Keratinocyte (primary cell): ENCODE results near the gene C10orf67. TPM values are rescaled to one million over a fixed set of nuclear protein-coding genes. Genes with fewer than 3 reads are reported as not detected.

Experiments
- DNase-seq: peaks from one replicate; pipeline ENCODE4 v3.0.0-alpha.2; 2011; ENCODE audit warnings: low read depth, missing footprints, low spot score
- FAIRE-seq: peaks from 2 replicates; lab custom pipeline; 2011; peaks lifted over from hg19 to GRCh38; lab: Jason Lieb, UNC
- H2AFZ ChIP-seq: 2 replicates; pipeline ENCODE4 v1.6.0; 2012; ENCODE audit warnings: low read length, control low read depth, inconsistent platforms; ENCODE audit not compliant: control insufficient read depth
- H3K27ac ChIP-seq: 2 replicates; pipeline ENCODE4 v1.5.1; 2011; ENCODE audit warnings: low read length; ENCODE audit not compliant: control insufficient read depth, insufficient read depth
- H3K27me3 ChIP-seq: 3 replicates; pipeline ENCODE4 v1.6.0; 2011; ENCODE audit warnings: low read length; ENCODE audit not compliant: control insufficient read depth, insufficient read depth; ENCODE audit errors: extremely low read depth
- H3K36me3 ChIP-seq, 2 experiments: 2 replicates in 1 of 2; 3 replicates in 1 of 2; pipeline ENCODE4 v1.5.1; 2011; ENCODE audit warnings: low read length in 2 of 2, mild to moderate bottlenecking in 1 of 2; ENCODE audit not compliant: control insufficient read depth in 2 of 2, insufficient read depth in 2 of 2; ENCODE audit errors: extremely low read depth in 1 of 2
- H3K4me1 ChIP-seq: 3 replicates; pipeline ENCODE4 v1.5.1; 2011; ENCODE audit warnings: low read length; ENCODE audit not compliant: control insufficient read depth, insufficient read depth; ENCODE audit errors: extremely low read depth
- H3K4me2 ChIP-seq: 3 replicates; pipeline ENCODE4 v1.6.0; 2011; ENCODE audit warnings: low read depth, low read length; ENCODE audit not compliant: control insufficient read depth, insufficient read depth; ENCODE audit errors: extremely low read depth
- H3K4me3 ChIP-seq, 3 experiments: fragments of 200-600 bp in 1 of 3; sonication (generic) in 1 of 3; 2 replicates in 2 of 3; 3 replicates in 1 of 3; pipeline ENCODE4 v1.5.1; 2011 to 2016; ENCODE audit warnings: low read length in 3 of 3, mild to moderate bottlenecking in 3 of 3, control low read depth in 2 of 3, inconsistent platforms in 1 of 3, low read depth in 1 of 3, mixed read lengths in 1 of 3, mixed run types in 1 of 3, moderate library complexity in 1 of 3; ENCODE audit not compliant: control insufficient read depth in 2 of 3, insufficient read depth in 2 of 3; ENCODE audit errors: extremely low read depth in 1 of 3
- H3K79me2 ChIP-seq: 2 replicates; pipeline ENCODE4 v1.6.0; 2012; ENCODE audit warnings: low read length; ENCODE audit not compliant: control insufficient read depth, insufficient read depth
- H3K9ac ChIP-seq: 3 replicates; pipeline ENCODE4 v1.6.0; 2011; ENCODE audit warnings: low read length; ENCODE audit not compliant: control insufficient read depth, insufficient read depth; ENCODE audit errors: extremely low read depth
- H3K9me1 ChIP-seq: 3 replicates; pipeline ENCODE4 v1.6.0; 2011; ENCODE audit warnings: low read length; ENCODE audit not compliant: control insufficient read depth, insufficient read depth; ENCODE audit errors: extremely low read depth
- H3K9me3 ChIP-seq: 2 replicates; pipeline ENCODE4 v1.5.1; 2012; ENCODE audit warnings: low read depth, low read length; ENCODE audit not compliant: control insufficient read depth
- H4K20me1 ChIP-seq: 3 replicates; pipeline ENCODE4 v1.6.0; 2011; ENCODE audit warnings: low read length; ENCODE audit not compliant: control insufficient read depth, insufficient read depth; ENCODE audit errors: extremely low read depth
- EZH2 ChIP-seq: IDR thresholded peaks from one replicate; pipeline ENCODE4 v1.6.1; 2012; ENCODE audit warnings: inconsistent platforms, mild to moderate bottlenecking, low read length, moderate library complexity
- dilution Hi-C: fragments of 300-500 bp; cut with MboI; formaldehyde crosslinking; loops from one replicate; pipeline ENCODE4 v1.7.0; 2020; ENCODE audit warnings: low sequenced_read_pairs; ENCODE audit not compliant: extremely low pct_ligation_motif_present
- polyA plus RNA-seq, 5 experiments: library from polyadenylated mRNA; depleted of rRNA in 3 of 5; stranded (reverse) in 3 of 5; stranded (forward) in 1 of 5; unstranded in 1 of 5; fragments of >200 nt; gene quantifications; 1 replicate in 1 of 5; 2 replicates in 3 of 5; 3 replicates in 1 of 5; pipeline versions ENCODE4 v1.2.1 to v1.2.3, GENCODE V29; 2011 to 2012; ENCODE audit warnings: missing spikeins in 2 of 5, low read depth in 1 of 5, low replicate concordance in 1 of 5
- TF ChIP-seq, protein P1 (sequence below), 3 experiments: IDR thresholded peaks in 1 of 3; conservative IDR thresholded peaks in 1 of 3; optimal IDR thresholded peaks in 1 of 3; 2 replicates in 2 of 3; 3 replicates in 1 of 3; pipeline versions ENCODE3 to v1.5.1; 2011; ENCODE audit warnings: low read length in 3 of 3, mild to moderate bottlenecking in 3 of 3, moderate library complexity in 2 of 3, control low read depth in 1 of 3, inconsistent platforms in 1 of 3; ENCODE audit not compliant: insufficient read depth in 2 of 3; ENCODE audit errors: extremely low read depth in 1 of 3

The C10orf67 gene
- polyA plus RNA-seq, 1 donor (not counting 4 experiments of a cell fraction or from before 2014, with no cell fraction given) = 0.26 TPM

DNA sequence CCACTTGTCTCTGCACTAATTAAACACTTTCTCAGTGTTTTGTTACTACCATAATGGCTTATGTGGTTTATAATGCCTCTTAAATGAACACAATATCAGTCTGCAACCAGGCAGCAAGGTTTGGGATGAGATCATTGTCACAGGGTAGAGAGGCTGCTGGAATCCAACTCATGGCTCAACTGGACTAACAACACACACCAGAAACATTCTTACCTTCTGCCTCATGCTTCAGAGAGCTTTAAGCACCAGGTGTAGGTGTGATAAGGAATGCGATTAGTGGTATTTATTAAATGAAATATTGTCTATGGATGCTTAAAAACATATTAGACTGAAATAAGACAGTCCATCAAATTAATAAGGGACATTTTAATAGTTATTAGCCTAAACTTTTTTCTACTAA, 127.1 kb downstream of the C10orf67 start:
- H4K20me1 ChIP-seq = no peaks in the 10 kb centered on the region
- TF ChIP-seq, protein P1, sequence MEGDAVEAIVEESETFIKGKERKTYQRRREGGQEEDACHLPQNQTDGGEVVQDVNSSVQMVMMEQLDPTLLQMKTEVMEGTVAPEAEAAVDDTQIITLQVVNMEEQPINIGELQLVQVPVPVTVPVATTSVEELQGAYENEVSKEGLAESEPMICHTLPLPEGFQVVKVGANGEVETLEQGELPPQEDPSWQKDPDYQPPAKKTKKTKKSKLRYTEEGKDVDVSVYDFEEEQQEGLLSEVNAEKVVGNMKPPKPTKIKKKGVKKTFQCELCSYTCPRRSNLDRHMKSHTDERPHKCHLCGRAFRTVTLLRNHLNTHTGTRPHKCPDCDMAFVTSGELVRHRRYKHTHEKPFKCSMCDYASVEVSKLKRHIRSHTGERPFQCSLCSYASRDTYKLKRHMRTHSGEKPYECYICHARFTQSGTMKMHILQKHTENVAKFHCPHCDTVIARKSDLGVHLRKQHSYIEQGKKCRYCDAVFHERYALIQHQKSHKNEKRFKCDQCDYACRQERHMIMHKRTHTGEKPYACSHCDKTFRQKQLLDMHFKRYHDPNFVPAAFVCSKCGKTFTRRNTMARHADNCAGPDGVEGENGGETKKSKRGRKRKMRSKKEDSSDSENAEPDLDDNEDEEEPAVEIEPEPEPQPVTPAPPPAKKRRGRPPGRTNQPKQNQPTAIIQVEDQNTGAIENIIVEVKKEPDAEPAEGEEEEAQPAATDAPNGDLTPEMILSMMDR (optimal IDR thresholded peaks at IDR 0.05 in 1 of 3, IDR thresholded peaks at IDR 0.05 in 1 of 3, conservative IDR thresholded peaks at IDR 0.05 in 1 of 3; ENCODE audit: extremely low read depth in 1 of 3, insufficient read depth in 2 of 3, low read length in 3 of 3) = no peak
- no peak for TF ChIP-seq EZH2
- H3K9ac ChIP-seq = no peak overlapping the region
- FAIRE-seq (no peak), DNase-seq (no peak)
- no peak overlapping the region for H3K4me2 ChIP-seq
- H3K4me3 ChIP-seq = no peak overlapping the region
- H3K9me3 ChIP-seq = no peaks in the 10 kb centered on the region
- no peaks in the 10 kb centered on the region for H3K79me2 ChIP-seq
- H3K36me3 ChIP-seq = no peaks in the 10 kb centered on the region
- no peak overlapping the region for H2AFZ ChIP-seq
- no peaks in the 10 kb centered on the region for H3K9me1 ChIP-seq
- no peaks in the 10 kb centered on the region for H3K27me3 ChIP-seq
- dilution Hi-C loops = no loop called here
- no peaks in the 10 kb centered on the region for H3K4me1 ChIP-seq
- H3K27ac ChIP-seq = no peak overlapping the region

DNA sequence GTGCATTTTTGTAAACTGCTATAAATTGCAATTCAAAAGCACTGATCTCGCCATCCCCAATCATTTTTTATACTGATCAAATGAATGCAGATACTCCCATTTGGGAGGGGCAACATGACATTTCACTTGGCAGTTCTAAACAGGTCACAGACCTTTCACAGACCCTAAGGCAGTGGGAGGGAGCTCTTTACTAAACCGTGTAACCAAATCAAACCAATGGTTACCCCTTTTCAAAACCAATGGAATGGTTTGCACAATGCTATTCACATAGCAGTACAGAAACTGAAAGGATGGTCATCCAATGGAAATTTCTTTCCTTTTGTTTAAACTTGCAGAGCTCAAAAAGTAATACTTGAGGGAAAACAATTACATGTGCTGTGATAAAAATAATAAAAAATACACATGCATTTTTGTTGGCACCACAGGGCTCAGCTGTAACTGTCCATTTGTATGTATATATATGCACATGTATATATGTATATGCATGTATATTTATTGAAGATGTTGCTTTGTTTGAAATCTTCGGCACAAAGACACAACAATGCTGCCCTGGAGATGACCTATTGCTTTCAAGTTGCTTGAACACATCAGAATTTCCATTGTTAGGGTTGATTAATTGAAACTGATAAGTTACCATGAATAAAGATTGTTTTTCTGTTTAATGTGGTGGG, 138.5 kb downstream of the C10orf67 start:
- no peaks in the 10 kb centered on the region for H4K20me1 ChIP-seq
- no peak for FAIRE-seq
- H3K4me1 ChIP-seq = no peaks in the 10 kb centered on the region
- peaks cover 28% of the 10 kb centered on the region for H3K27me3 ChIP-seq
- DNase-seq = no peak
- H3K9ac ChIP-seq = no peak overlapping the region
- no peaks in the 10 kb centered on the region for H3K36me3 ChIP-seq
- no peaks in the 10 kb centered on the region for H3K9me1 ChIP-seq
- no peak for TF ChIP-seq EZH2
- TF ChIP-seq, protein P1 (optimal IDR thresholded peaks at IDR 0.05 in 1 of 3, IDR thresholded peaks at IDR 0.05 in 1 of 3, conservative IDR thresholded peaks at IDR 0.05 in 1 of 3; ENCODE audit: extremely low read depth in 1 of 3, insufficient read depth in 2 of 3, low read length in 3 of 3) = no peak
- no peak overlapping the region for H3K27ac ChIP-seq
- dilution Hi-C loops = no loop called here
- no peak overlapping the region for H3K4me3 ChIP-seq
- H2AFZ ChIP-seq = no peak overlapping the region
- H3K4me2 ChIP-seq = no peak overlapping the region
- no peaks in the 10 kb centered on the region for H3K79me2 ChIP-seq
- no peaks in the 10 kb centered on the region for H3K9me3 ChIP-seq
